GM12873 (cell line): Measurements from ENCODE around the gene IRX6.

ENCODE experiments used
- TF ChIP-seq, protein P1 (sequence below): IDR thresholded peaks from 2 replicates; pipeline ENCODE4 v1.5.1; 2012; ENCODE audit warnings: low read depth, mild to moderate bottlenecking, moderate library complexity, low read length, control low read depth; ENCODE audit not compliant: insufficient read depth; ENCODE audit errors: missing control alignments

IRX6 gene

DNA sequence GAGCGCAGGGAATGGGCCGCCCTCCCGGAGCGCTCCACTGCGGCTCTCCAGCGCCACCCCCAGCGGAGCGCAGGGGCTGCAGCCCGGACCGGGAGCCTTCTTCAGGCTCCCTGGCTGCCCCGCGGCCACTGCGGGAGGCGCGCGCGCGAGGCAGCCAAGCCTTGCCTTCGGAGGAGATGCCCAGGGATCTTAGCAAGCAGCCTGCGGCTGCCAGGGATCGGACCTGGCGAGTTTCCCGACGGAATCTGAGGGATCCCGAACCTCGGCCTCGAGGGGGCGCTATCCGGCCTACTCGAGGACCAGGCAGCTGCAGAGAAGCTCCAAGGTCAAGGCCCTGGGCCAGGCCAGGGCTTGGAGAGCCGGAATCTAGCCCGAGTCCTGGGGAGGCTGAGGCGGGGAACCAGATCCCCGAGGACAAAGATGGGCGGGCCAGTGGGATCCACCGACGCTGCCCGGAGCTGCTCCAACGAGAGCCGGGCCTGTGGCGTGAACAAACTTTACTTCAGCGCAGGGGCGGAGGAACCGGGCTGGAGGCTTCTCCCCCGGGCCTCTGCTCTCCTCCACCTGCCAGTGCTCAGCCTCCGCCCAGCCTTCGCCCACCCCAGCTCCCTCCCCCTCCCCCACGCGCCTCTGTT, at the start of gene IRX6:
TSS of gene IRX6 (plus strand) at position 567 of the 635 bp plus-strand sequence. CDS start 889 bp downstream, outside the sequence.
- TF ChIP-seq, protein P1, sequence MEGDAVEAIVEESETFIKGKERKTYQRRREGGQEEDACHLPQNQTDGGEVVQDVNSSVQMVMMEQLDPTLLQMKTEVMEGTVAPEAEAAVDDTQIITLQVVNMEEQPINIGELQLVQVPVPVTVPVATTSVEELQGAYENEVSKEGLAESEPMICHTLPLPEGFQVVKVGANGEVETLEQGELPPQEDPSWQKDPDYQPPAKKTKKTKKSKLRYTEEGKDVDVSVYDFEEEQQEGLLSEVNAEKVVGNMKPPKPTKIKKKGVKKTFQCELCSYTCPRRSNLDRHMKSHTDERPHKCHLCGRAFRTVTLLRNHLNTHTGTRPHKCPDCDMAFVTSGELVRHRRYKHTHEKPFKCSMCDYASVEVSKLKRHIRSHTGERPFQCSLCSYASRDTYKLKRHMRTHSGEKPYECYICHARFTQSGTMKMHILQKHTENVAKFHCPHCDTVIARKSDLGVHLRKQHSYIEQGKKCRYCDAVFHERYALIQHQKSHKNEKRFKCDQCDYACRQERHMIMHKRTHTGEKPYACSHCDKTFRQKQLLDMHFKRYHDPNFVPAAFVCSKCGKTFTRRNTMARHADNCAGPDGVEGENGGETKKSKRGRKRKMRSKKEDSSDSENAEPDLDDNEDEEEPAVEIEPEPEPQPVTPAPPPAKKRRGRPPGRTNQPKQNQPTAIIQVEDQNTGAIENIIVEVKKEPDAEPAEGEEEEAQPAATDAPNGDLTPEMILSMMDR: peak; percentile 39

DNA sequence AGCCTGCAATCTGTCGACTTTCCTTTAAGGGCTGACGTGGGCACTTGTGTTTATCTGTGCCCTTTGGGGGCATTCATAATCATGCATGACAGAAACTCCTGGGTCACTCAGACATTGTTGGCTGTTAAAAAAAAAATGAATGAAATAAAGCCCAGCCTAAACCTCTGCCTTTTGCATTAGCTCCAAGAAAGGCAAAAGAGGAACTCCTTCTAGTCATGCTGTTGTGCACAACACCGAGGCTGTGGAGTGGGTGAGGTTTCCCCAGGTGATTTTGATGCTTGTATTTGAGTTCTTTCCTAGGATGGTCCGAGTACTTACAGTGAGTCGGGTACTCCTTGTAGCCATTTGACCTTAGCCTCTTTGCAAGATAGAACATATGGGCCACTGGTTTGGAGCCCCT, 49.6 kb upstream of the IRX6 start:
- TF ChIP-seq, protein P1: no peak

DNA sequence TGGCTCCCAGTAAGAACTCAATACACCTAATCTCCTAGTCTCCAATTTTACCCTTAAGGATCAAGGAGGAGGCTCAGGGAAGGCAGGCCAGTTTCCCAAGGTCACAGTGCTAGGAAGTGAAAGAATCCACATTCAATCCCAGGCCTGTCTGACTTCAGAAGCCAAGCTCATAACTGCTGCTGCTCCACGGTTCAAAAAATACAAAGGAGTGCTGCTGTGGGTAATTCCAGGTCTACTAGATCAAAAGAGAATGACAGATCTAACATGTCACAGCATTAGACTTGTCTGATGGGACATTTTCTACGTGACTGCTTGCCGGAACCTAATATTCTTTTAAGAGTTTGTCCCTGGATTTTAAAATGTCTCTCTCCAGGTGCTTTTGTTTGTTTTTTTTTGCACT, 48.8 kb upstream of the IRX6 start:
- TF ChIP-seq, protein P1: no peak

DNA sequence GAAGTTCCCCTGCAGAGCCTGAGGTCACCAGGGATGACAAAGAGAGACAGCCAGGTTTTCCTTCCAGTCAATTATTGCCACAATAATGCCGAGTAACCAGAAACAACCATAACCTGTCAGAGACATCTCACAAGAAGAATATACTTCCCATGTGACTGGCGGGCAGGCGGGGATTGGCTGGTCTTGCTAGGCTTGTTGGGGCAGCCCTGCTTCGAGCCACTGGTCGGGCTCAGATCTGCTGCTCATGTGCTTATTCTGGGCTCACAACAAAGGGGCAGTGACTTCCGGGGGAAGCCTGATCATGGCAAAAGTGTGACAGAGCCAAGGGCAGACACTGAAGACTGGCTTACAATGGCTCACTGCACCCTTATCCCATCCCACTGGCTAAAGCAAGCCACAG, 48.1 kb upstream of the IRX6 start:
- TF ChIP-seq, protein P1: no peak

DNA sequence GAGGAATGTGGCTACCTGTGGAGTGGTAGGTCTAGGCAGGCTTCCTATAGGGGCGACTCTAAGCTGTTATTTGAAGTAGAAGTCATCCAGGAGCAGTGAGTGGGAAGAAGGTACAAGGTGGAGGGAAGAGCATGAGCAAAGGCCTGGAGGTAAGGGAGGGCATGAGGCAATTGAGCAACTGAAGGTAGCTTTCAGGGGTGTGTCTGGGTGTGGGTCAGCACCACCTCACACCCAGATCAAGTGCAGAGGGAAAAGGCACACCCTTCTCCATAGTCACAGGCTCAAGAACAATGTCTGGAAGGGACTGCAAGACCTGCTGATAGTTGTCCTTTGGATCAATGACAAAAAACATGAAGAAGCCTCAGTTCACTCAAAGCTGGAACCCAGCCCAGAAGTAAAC, 46.5 kb upstream of the IRX6 start:
- TF ChIP-seq, protein P1: no peak

DNA sequence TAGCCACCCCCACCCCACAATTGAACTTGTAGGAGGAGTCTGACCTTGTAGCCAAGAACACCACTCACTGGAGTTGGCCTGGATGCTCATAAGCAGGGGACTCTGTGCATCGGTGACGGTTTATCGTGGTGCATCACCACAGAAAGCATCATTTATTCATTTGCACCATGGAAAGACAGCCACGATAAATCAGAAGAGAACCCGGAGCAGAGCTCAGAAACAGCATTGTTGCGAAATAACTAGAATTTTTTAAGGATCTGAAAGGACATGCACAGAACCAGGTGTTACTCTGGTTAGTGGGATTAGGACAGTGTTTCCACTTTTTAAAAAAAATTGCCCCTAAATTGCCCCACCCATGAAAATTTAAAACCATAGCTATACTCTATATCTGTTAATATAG, 44.4 kb upstream of the IRX6 start:
- TF ChIP-seq, protein P1: no peak

DNA sequence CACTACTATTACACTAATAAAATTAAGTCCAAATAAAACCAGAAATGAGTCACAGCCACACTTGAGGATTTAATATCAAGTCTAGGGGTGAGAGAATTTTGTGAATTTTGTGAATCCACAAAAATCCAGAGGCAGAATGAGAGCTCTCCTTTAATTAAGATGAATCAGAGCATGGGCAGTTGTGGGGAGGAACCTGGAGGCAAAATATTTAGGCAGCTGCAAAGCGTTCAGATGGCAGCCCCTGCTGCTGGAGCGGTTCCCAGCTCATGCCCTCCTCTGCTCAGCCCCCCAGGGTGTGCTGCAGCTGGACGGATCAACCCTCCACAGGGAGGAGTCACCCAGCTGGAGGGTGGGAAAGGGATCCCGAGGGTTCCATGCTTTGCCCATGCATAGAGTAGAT, 43.4 kb upstream of the IRX6 start:
- TF ChIP-seq, protein P1: no peak

DNA sequence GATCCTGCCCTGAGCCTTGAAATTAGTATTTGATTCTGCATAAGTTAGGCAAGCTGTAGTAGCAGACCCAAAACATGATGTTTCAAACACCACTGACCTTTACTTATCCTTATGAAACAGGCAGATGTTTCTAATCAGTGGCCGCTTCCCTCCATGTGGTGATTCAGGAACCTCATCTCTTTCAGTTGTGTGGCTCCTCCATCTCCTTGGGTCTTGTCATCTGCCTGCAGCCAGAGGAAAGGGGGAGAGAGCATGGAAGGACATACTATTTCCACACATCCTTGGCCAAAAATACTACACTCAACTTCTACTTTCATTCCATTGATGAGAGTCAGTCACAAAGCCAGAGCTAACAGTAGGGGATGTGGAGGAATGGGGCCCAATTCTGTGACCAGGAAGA, 41.6 kb upstream of the IRX6 start:
- TF ChIP-seq, protein P1: no peak
